Liver (tissue), 9 donors: ENCODE data around the gene QARS1. TPM values are rescaled to one million over a fixed set of nuclear protein-coding genes. Genes with fewer than 3 reads are reported as not detected.
A peak's percentile ranks its signal among the peaks of the same experiment; 100 is the strongest.

Source experiments
- DNase-seq: peaks from one replicate; pipeline ENCODE4 v3.0.0-alpha.2; 2017; ENCODE audit warnings: low spot score
- H3K27ac ChIP-seq, 2 donors: one replicate each; pipeline ENCODE4 v1.7.0; 2013; ENCODE audit warnings: inconsistent platforms in 2 of 2, low read length in 2 of 2, control low read depth in 1 of 2, low read depth in 1 of 2, mild to moderate bottlenecking in 1 of 2
- H3K27me3 ChIP-seq, 4 donors: one replicate each; pipeline versions ENCODE4 v1.6.1 to v1.7.0; 2013; ENCODE audit warnings: low read length in 3 of 4, inconsistent platforms in 1 of 4, mild to moderate bottlenecking in 1 of 4, moderate library complexity in 1 of 4; ENCODE audit not compliant: control insufficient read depth in 4 of 4, insufficient read depth in 4 of 4
- H3K36me3 ChIP-seq, 4 donors: one replicate each; pipeline versions ENCODE4 v1.6.1 to v1.7.0; 2013; ENCODE audit warnings: low read length in 3 of 4, mild to moderate bottlenecking in 3 of 4, low read depth in 1 of 4, moderate library complexity in 1 of 4; ENCODE audit not compliant: control insufficient read depth in 4 of 4, insufficient read depth in 3 of 4
- H3K4me1 ChIP-seq, 4 donors: one replicate each; pipeline versions ENCODE4 v1.6.1 to v1.7.0; 2013; ENCODE audit warnings: low read length in 3 of 4, mild to moderate bottlenecking in 3 of 4, moderate library complexity in 1 of 4; ENCODE audit not compliant: control insufficient read depth in 4 of 4, insufficient read depth in 4 of 4
- H3K4me3 ChIP-seq, 3 donors: one replicate each; pipeline versions ENCODE4 v1.6.1 to v1.7.0; 2013; ENCODE audit warnings: low read length in 3 of 3, control low read depth in 1 of 3, low read depth in 1 of 3, mild to moderate bottlenecking in 1 of 3
- H3K9ac ChIP-seq, 2 donors: one replicate each; pipeline ENCODE4 v1.7.0; 2013; ENCODE audit warnings: low read length in 2 of 2, mild to moderate bottlenecking in 2 of 2, moderate library complexity in 2 of 2, control low read depth in 1 of 2, low read depth in 1 of 2
- H3K9me3 ChIP-seq, 4 donors: one replicate each; pipeline versions ENCODE4 v1.6.1 to v1.7.0; 2013; ENCODE audit warnings: low read length in 3 of 4; ENCODE audit not compliant: control insufficient read depth in 4 of 4
- EGR1 ChIP-seq, 2 donors: IDR thresholded peaks; 2 replicates each; pipeline ENCODE4 v1.6.1; 2016 to 2018; ENCODE audit warnings: antibody characterized with exemption in 2 of 2, low read depth in 2 of 2
- FOXA1 ChIP-seq: IDR thresholded peaks from 2 replicates; pipeline ENCODE4 v1.6.1; 2016; ENCODE audit warnings: antibody characterized with exemption
- FOXA2 ChIP-seq: IDR thresholded peaks from 2 replicates; pipeline ENCODE4 v1.6.1; 2016; ENCODE audit warnings: antibody characterized with exemption
- GABPA ChIP-seq, 2 donors: IDR thresholded peaks in 1 of 2; conservative IDR thresholded peaks in 1 of 2; 2 replicates each; pipeline ENCODE4 v1.6.1; 2016; ENCODE audit warnings: antibody characterized with exemption in 2 of 2, mild to moderate bottlenecking in 1 of 2, moderate library complexity in 1 of 2
- HNF4A ChIP-seq, 2 donors: conservative IDR thresholded peaks; 2 replicates each; pipeline ENCODE4 v1.6.1; 2016; ENCODE audit warnings: antibody characterized with exemption in 2 of 2, mild to moderate bottlenecking in 2 of 2
- HNF4G ChIP-seq: IDR thresholded peaks from 2 replicates; pipeline ENCODE4 v1.6.1; 2016; ENCODE audit warnings: antibody characterized with exemption
- JUND ChIP-seq, 2 donors: IDR thresholded peaks; 2 replicates each; pipeline ENCODE4 v1.6.1; 2016; ENCODE audit warnings: antibody characterized with exemption in 2 of 2
- NR2F2 ChIP-seq: IDR thresholded peaks from 2 replicates; pipeline ENCODE4 v1.6.1; 2016; ENCODE audit warnings: antibody characterized with exemption
- RAD21 ChIP-seq, 2 donors: IDR thresholded peaks; 2 replicates each; pipeline ENCODE4 v1.6.1; 2016; ENCODE audit warnings: antibody characterized with exemption in 2 of 2, mild to moderate bottlenecking in 2 of 2
- RXRA ChIP-seq, 2 donors: IDR thresholded peaks; 2 replicates each; pipeline ENCODE4 v1.6.1; 2017 to 2018; ENCODE audit warnings: antibody characterized with exemption in 2 of 2, mild to moderate bottlenecking in 1 of 2
- SP1 ChIP-seq: IDR thresholded peaks from 2 replicates; pipeline ENCODE4 v1.6.1; 2018; ENCODE audit warnings: antibody characterized with exemption, mild to moderate bottlenecking
- TAF1 ChIP-seq: conservative IDR thresholded peaks from 2 replicates; pipeline ENCODE4 v1.6.1; 2016; ENCODE audit warnings: antibody characterized with exemption, mild to moderate bottlenecking
- YY1 ChIP-seq: IDR thresholded peaks from 2 replicates; pipeline ENCODE4 v1.6.1; 2016; ENCODE audit warnings: antibody characterized with exemption, mild to moderate bottlenecking
- WGBS: extraction: QIAGEN DNeasy Blood & Tissue Kit; methylation state at CpG from one replicate; pipeline ENCODE4 v1.1.7; 2013; 5-methylcytosine and 5-hydroxymethylcytosine counted together
- polyA plus RNA-seq, 2 donors: library from polyadenylated mRNA; stranded (reverse) in 1 of 2; unstranded in 1 of 2; fragments of 200-250 nt in 1 of 2; fragments of >200 nt in 1 of 2; fragmentation: Nextera tagmentation in 1 of 2; extraction: Ambion mirVana in 1 of 2; gene quantifications; one replicate each; pipeline versions ENCODE4 v1.2.1 to v1.2.3, GENCODE V29; 2013 to 2015
- total RNA-seq, 2 donors: library from RNA; depleted of rRNA; stranded (reverse); fragments of >200 nt; gene quantifications; one replicate each; pipeline ENCODE4 v1.2.3, GENCODE V29; 2014
- TF ChIP-seq, protein P1 (sequence below): fragments of 150-350 bp; IDR thresholded peaks from 2 replicates; pipeline ENCODE4 v1.5.1; 2017; ENCODE audit warnings: improper control_type of control experiment, low read depth, low read length; ENCODE audit not compliant: missing input control
- TF ChIP-seq, protein P2 (sequence below): IDR thresholded peaks from 2 replicates; pipeline ENCODE4 v1.6.1; 2016; ENCODE audit warnings: antibody characterized with exemption
- TF ChIP-seq, protein P3 (sequence below): IDR thresholded peaks from 2 replicates; pipeline ENCODE4 v1.6.1; 2016; ENCODE audit warnings: antibody characterized with exemption
- TF ChIP-seq, protein P4 (sequence below): IDR thresholded peaks from 2 replicates; pipeline ENCODE4 v1.6.1; 2016; ENCODE audit warnings: antibody characterized with exemption
- TF ChIP-seq, protein P5 (sequence below): IDR thresholded peaks from 2 replicates; pipeline ENCODE4 v1.6.1; 2016; ENCODE audit warnings: antibody characterized with exemption, mild to moderate bottlenecking
- donor health status: healthy.
- donor health status: healthy.
- donor health status: healthy.
- donor health status: healthy.
- donor health status: healthy.

The QARS1 gene
- 100 to 1,000 TPM; 192 to 226 TPM for total RNA-seq
- 10 to 100 TPM; 58.0 to 97.5 TPM for polyA plus RNA-seq

DNA sequence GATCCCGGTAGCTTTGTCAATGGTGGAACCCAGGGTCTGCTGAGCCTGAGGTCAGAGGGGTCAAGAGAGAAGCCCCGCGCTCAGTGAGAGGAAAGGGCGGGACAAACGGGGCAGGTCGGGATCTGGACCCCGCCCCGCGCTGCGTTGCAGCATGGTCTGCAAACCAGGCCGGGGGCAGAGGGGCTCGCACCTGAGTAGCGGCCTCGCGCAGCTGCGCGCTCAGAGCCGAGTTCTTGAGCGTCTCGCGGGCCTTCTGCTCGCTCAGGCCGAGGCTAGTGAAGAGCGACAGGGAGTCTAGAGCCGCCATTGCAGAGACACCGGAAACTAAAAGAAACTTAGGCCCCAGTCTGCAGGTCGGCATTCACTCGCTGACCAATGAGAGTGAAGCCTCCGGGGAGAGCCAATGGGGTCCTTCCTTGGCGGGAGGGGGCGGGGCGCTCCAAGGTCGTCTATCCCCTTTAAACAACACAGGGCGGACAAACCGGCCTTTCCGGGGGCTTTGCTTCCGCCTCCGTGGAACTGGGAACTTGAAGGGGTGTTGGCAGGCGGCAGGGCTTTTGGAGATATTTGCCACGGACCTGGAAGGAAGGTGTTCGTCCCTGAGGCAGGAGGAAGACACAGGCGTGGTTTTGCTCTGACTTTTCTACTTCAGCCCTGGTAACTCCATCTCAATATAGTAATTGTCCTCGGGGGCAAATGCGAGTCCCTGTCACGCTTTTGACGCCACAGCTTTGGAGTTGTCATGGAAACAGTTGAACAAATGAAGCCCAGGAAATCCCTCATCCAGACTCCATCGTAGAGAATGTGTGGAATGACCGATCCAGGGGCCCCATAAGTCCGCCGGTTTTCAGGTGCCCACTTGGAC lies at the start of gene QARS1:
QARS1 (minus strand) TSS at position 331 of the 865 bp plus-strand sequence; CDS start at position 307, 24 bp downstream.
- 3% methylated on average over 50 of the region's 50 CpGs for WGBS
- Histone ChIP-seq H3K27ac (peak within 1 kb of the TSS; percentile 51 to 70), H3K36me3 (peaks cover 11 to 48% (median 27%) of the 10 kb centered on the region in 4 donors), H3K4me3 (peak within 1 kb of the TSS; percentile 87 to 92 (median 87)), H3K27me3 (no peaks in the 10 kb centered on the region), H3K4me1 (peaks cover 0 to 24% (median 17%) of the 10 kb centered on the region in 4 donors), H3K9me3 (no peaks in the 10 kb centered on the region), H3K9ac (peak within 1 kb of the TSS; percentile 73 to 80)
- DNase-seq: peak; percentile 93
- TF ChIP-seq HNF4A (conservative IDR thresholded peaks at IDR 0.05): peak in 1 of 2 donors; percentile 49
- no peak for TF ChIP-seq RXRA (IDR thresholded peaks at IDR 0.05)
- TF ChIP-seq YY1: peak; percentile 97
- TF ChIP-seq, protein P1, sequence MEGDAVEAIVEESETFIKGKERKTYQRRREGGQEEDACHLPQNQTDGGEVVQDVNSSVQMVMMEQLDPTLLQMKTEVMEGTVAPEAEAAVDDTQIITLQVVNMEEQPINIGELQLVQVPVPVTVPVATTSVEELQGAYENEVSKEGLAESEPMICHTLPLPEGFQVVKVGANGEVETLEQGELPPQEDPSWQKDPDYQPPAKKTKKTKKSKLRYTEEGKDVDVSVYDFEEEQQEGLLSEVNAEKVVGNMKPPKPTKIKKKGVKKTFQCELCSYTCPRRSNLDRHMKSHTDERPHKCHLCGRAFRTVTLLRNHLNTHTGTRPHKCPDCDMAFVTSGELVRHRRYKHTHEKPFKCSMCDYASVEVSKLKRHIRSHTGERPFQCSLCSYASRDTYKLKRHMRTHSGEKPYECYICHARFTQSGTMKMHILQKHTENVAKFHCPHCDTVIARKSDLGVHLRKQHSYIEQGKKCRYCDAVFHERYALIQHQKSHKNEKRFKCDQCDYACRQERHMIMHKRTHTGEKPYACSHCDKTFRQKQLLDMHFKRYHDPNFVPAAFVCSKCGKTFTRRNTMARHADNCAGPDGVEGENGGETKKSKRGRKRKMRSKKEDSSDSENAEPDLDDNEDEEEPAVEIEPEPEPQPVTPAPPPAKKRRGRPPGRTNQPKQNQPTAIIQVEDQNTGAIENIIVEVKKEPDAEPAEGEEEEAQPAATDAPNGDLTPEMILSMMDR: no peak
- TF ChIP-seq, protein P2, sequence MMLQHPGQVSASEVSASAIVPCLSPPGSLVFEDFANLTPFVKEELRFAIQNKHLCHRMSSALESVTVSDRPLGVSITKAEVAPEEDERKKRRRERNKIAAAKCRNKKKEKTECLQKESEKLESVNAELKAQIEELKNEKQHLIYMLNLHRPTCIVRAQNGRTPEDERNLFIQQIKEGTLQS: no peak
- TF ChIP-seq TAF1: peak; percentile 88
- TF ChIP-seq FOXA2: no peak
- TF ChIP-seq HNF4G: no peak
- TF ChIP-seq, protein P3, sequence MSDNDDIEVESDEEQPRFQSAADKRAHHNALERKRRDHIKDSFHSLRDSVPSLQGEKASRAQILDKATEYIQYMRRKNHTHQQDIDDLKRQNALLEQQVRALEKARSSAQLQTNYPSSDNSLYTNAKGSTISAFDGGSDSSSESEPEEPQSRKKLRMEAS: no peak
- TF ChIP-seq FOXA1: no peak
- TF ChIP-seq SP1: peak; percentile 72
- TF ChIP-seq, protein P4, sequence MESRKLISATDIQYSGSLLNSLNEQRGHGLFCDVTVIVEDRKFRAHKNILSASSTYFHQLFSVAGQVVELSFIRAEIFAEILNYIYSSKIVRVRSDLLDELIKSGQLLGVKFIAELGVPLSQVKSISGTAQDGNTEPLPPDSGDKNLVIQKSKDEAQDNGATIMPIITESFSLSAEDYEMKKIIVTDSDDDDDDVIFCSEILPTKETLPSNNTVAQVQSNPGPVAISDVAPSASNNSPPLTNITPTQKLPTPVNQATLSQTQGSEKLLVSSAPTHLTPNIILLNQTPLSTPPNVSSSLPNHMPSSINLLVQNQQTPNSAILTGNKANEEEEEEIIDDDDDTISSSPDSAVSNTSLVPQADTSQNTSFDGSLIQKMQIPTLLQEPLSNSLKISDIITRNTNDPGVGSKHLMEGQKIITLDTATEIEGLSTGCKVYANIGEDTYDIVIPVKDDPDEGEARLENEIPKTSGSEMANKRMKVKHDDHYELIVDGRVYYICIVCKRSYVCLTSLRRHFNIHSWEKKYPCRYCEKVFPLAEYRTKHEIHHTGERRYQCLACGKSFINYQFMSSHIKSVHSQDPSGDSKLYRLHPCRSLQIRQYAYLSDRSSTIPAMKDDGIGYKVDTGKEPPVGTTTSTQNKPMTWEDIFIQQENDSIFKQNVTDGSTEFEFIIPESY: no peak
- peak; percentile 55 to 91 for TF ChIP-seq GABPA (IDR thresholded peaks at IDR 0.05 in 1 of 2, conservative IDR thresholded peaks at IDR 0.05 in 1 of 2)
- TF ChIP-seq, protein P5, sequence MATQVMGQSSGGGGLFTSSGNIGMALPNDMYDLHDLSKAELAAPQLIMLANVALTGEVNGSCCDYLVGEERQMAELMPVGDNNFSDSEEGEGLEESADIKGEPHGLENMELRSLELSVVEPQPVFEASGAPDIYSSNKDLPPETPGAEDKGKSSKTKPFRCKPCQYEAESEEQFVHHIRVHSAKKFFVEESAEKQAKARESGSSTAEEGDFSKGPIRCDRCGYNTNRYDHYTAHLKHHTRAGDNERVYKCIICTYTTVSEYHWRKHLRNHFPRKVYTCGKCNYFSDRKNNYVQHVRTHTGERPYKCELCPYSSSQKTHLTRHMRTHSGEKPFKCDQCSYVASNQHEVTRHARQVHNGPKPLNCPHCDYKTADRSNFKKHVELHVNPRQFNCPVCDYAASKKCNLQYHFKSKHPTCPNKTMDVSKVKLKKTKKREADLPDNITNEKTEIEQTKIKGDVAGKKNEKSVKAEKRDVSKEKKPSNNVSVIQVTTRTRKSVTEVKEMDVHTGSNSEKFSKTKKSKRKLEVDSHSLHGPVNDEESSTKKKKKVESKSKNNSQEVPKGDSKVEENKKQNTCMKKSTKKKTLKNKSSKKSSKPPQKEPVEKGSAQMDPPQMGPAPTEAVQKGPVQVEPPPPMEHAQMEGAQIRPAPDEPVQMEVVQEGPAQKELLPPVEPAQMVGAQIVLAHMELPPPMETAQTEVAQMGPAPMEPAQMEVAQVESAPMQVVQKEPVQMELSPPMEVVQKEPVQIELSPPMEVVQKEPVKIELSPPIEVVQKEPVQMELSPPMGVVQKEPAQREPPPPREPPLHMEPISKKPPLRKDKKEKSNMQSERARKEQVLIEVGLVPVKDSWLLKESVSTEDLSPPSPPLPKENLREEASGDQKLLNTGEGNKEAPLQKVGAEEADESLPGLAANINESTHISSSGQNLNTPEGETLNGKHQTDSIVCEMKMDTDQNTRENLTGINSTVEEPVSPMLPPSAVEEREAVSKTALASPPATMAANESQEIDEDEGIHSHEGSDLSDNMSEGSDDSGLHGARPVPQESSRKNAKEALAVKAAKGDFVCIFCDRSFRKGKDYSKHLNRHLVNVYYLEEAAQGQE: peak; percentile 49
- peak; percentile 21 for TF ChIP-seq NR2F2
- no peak for TF ChIP-seq JUND (IDR thresholded peaks at IDR 0.05)
- TF ChIP-seq EGR1 (IDR thresholded peaks at IDR 0.05; ENCODE audit: low read depth in 2 of 2): no peak
- TF ChIP-seq RAD21 (IDR thresholded peaks at IDR 0.05): no peak
